Measurements from ENCODE around the gene IGF2R.
"Not testable (repeated sequence)": the region's sequence is repeated elsewhere in the genome, so short reads cannot be mapped to it uniquely, and the experiment has no call there.

Gene IGF2R

DNA sequence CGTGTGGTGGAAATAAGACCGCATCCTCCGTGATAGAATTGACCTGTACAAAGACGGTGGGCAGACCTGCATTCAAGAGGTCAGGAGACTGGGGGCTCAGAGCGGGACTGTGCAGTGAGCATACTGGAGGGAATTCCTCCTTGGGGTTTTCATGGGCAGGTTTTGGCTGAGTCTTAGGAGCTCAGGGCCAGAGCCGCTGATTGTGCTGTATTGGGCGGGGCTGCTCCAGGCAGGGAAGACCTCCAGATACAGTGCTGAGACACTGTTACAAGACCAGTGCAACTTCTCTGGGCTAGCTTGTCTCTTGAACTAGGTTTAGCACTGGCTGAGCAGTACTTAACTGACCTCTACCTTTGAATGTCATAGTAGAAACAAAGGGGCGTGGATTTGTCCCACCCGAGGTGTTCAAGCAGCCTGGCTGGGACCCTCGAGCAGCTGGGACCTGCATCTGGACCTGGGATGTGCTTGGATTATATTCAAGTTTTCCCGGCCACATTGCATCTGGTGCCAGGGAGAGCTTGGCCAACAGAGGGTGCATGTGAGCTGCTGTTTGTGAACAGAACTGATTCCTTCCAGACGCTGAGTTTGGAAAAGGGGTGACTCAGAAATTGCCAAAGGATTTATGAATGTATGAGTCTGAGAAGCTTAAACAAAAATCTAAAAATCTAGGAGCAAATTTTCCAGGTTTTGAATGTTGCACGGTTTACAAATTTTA, 119.3 kb downstream of the IGF2R start:
- no peak for DNase-seq (ENCODE audit: low read depth, low spot score)
- H3K27ac ChIP-seq, result no peak overlapping the region

DNA sequence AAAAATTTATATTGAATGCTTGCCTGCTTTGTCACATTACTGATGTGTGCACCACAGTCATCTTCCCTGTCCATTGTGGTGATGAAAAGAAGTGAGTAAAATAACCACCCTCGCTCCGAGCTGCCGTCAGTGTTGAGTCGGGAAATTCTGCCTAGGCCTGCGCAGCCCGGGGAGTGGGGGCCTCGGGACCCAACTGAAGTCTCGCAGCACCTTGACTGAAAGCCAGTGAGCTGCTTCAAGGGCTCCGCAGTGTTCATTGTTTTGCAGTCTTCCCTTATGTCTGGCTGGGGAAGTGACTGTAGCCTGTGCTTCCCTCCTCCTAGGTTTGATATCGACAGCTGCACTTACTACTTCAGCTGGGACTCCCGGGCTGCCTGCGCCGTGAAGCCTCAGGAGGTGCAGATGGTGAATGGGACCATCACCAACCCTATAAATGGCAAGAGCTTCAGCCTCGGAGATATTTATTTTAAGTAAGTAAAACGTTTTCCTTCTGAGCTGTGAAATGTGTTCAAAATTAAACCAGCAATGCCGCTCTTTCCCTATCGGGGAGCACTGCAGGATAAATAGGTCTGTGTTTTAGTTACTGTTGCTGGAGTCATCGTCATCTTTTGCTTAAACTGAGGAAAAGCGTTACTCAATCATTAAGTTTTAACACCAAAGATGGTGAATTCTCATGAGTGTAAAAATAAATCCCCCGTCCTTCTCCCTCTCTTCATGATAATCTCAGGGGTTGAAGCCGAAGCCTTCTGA, 120.1 kb downstream of the IGF2R start:
- no peak for DNase-seq (ENCODE audit: low read depth, low spot score)
- no peak overlapping the region for H3K27ac ChIP-seq

DNA sequence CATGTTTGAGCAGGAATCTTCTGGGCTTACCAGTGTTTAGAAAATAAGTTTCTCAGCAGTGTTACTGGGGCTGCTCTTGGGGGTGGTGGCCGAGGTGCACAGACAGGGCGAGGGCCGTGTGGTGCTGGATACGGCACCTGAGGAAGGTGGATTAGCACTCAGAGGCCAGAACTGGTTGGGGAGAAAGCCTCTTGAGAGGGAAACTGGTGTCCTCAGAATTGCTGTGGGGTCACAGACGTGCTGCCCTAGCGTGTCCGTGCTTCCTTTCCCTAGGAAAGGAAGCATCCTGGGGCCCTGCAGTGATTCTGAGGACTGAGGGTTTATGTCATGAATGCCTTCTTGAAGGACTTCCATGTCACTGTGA, 120.6 kb downstream of the IGF2R start:
- H3K27ac ChIP-seq, result no peak overlapping the region
- no peak for DNase-seq (ENCODE audit: low read depth, low spot score)

- DNase-seq (ENCODE audit: low read depth, low spot score); H3K27ac ChIP-seq: not testable (repeated sequence)
Measured at GRCh38 chr6:160090442-160091239, 121.8 kb downstream of the IGF2R start.

DNA sequence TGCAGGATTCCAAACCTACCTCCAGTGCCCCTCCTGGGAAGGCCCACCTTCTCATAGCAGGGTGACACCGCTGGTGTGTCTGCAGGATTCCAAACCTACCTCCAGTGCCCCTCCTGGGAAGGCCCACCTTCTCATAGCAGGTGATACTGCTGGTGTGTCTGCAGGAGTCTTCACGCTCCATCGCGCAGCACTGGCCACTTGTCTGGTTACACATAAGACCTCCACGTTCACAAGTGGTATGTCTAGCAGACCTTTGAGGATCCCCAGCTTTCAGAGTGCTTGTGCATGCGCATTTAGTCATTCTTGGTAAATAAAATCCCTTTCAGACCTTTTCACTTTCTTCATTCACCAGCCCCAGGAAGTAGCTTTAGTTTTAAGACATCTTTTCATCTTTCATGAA, 123.3 kb downstream of the IGF2R start:
- DNase-seq (ENCODE audit: low read depth, low spot score); H3K27ac ChIP-seq: not testable (repeated sequence)

GRCh38 chr6:160092602-160093001, 123.7 kb downstream of the IGF2R start:
- no peak overlapping the region for H3K27ac ChIP-seq
- DNase-seq (ENCODE audit: low read depth, low spot score), result no peak

DNA sequence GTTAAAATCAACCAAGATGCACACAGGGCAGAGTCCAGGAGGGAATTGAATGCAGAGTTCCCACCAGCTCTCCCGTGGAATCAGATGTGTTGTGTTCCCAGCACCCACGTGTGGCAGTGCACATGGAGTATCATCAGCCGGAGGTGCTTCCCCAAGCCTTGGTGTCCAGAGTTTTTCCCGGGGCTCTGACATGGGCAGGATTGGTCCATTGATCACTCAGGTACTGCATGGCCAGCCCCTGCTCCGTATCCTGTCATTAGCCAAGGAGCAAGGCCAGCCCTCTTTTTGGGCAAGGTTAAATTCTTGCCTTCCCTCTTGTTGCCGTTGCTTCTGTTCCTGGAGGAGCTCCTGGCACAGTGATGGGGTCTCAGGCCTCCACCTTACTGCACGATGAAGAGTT, 124.2 kb downstream of the IGF2R start:
- DNase-seq (ENCODE audit: low read depth, low spot score), result no peak
- H3K27ac ChIP-seq, result no peak overlapping the region

DNA sequence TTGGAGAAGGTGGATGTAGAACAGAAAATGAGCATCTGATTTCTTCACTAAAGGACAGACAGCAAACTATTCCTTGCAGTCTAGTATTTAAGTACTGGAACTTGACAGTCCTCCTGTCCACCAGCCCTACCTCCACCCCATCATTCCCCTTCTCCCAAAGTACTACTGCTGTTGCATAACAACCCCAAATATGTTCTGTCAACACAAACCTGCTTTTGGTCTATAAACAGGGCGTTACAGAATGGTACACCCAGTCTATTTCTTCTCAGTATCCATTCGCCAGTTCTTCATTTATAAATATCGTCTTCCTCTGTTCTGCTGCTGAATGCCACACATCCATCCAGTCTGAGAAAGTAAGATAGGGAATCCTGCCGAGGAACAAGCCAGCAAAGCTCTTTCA, 125.1 kb downstream of the IGF2R start:
- no peak overlapping the region for H3K27ac ChIP-seq

DNA sequence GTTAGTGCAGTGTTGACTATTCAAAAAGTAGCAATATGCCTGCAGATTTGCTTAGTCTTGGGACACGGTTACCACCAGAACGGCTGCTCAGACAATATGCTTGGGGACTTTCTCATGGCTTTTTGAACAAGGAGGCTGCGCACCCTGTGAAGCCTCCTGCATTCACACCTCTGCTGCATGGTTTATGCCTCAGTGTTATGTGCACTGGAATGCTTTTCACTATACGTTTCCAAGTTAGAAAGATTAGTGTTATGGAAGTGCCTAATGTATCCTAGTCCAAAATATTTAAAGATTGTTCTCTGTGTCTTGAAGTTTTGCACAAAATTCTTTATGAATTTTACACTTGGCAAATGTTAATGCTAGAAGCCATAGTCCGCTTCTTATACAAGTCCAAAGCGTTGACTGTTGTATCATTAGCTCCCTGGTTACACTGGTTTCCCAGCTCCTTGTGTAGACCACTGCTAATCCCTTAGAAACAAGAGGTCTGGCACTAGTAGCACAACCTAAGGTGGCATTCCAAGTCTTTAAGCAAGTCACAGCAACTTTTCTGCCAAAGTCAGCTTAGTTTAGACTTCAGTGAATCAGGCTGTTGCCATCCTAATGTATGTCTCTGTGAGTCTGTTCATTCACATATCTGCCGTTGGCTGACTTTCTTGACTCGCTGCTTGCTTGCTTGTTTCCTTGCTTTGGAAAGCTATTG, 126.4 kb downstream of the IGF2R start:
- no peak for DNase-seq (ENCODE audit: low read depth, low spot score)

More for the DNA sequence above, 125.1 kb downstream of the IGF2R start:
- no peak for DNase-seq (ENCODE audit: low read depth, low spot score)

GRCh38 chr6:160101277-160102205, 132.7 kb downstream of the IGF2R start:
- peak overlapping the region; percentile 17 for H3K27ac ChIP-seq
- no peak for DNase-seq (ENCODE audit: low read depth, low spot score)

More for the DNA sequence above, 126.4 kb downstream of the IGF2R start:
- no peak overlapping the region for H3K27ac ChIP-seq

DNA sequence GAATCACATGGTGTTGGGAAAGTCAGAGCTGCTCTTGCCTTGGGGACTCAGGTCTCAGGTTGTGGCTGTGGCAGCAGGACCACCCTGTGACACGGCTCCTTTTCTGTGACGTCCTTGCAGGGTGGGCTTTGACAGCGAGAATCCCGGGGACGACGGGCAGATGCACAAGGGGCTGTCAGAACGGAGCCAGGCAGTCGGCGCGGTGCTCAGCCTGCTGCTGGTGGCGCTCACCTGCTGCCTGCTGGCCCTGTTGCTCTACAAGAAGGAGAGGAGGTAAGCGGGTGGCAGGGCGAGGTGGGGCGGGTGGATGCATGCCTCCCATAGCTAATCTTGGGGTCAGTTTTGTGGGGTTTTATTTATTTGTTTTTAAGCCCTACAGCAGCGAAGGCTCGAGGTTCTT, 133.5 kb downstream of the IGF2R start:
- no peak for DNase-seq (ENCODE audit: low read depth, low spot score)
- H3K27ac ChIP-seq, result no peak overlapping the region

DNA sequence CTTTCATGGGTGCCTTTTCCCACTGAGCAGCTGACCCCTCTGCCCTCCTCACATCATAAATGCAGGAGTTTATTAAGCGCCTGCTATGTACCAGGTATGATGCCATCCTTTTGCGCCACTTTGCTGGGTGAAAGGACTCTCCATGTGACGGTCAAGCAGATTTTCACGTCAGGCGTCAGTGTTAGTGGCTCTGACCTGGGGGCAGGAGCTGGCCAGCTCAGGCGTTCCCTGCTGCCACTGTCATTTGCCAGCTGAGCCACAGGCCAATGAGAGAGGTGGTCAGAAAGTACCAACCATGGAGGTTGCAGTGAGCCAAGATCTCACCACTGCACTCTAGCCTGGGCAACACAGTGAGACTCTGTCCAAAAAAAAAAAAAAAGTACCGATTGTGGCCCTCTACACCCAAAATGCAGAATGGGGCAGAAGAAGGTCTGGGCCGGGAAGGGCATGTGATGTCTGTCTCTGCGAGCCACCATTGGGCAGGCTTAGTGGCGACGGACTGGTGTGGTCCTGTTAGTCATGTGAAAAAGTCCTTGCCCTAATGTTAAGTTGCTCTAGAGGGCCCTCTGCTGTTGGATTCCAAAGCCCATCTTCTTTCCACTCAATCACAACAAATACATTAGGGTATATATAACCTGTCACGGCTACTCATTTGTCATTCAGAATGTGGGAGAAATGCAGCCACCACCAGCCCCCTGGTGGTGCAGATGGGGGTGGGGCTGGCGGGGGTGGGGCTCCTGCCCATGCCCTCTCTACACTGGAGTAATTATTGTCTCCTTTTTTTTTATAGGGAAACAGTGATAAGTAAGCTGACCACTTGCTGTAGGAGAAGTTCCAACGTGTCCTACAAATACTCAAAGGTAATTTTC, 134.3 kb downstream of the IGF2R start:
- no peak for DNase-seq (ENCODE audit: low read depth, low spot score)

DNA sequence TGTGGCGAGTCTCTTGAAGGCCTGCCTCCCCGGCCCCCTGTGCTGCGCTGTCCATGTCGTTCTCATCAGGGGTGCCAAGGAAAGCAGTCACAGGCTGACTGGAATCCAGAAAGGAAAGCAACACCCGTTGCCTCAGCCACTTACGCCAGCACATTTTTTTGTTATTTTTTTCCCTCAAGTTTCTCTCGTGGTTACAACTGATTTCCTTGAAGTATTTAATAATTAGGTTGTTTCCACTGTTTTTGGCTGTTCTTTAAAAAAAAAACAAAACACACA, 134.9 kb downstream of the IGF2R start:
- no peak for DNase-seq (ENCODE audit: low read depth, low spot score)
- H3K27ac ChIP-seq, result no peak overlapping the region

More for the DNA sequence above, 134.3 kb downstream of the IGF2R start:
- H3K27ac ChIP-seq, result no peak overlapping the region

- no peak for DNase-seq (ENCODE audit: low read depth, low spot score)
- H3K27ac ChIP-seq, result no peak overlapping the region
Measured at GRCh38 chr6:160104821-160105517, 136.1 kb downstream of the IGF2R start.

DNA sequence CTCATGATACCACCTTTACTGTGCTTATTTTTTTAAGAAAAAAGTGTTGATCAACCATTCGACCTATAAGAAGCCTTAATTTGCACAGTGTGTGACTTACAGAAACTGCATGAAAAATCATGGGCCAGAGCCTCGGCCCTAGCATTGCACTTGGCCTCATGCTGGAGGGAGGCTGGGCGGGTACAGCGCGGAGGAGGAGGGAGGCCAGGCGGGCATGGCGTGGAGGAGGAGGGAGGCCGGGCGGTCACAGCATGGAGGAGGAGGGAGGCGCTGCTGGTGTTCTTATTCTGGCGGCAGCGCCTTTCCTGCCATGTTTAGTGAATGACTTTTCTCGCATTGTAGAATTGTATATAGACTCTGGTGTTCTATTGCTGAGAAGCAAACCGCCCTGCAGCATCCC, 137.1 kb downstream of the IGF2R start:
- H3K27ac ChIP-seq, result no peak overlapping the region
- no peak for DNase-seq (ENCODE audit: low read depth, low spot score)

GRCh38 chr6:160106701-160107100, 137.8 kb downstream of the IGF2R start:
- H3K27ac ChIP-seq, result peak overlapping the region; percentile 26
- DNase-seq (ENCODE audit: low read depth, low spot score), result peak; percentile 16

- DNase-seq (ENCODE audit: low read depth, low spot score), result no peak
- H3K27ac ChIP-seq, result no peak overlapping the region
Measured at GRCh38 chr6:160108077-160108476, 139.2 kb downstream of the IGF2R start.

GRCh38 chr6:160110586-160111123, 141.8 kb downstream of the IGF2R start:
- DNase-seq (ENCODE audit: low read depth, low spot score), result no peak
- H3K27ac ChIP-seq, result no peak overlapping the region
